Measurements from ENCODE around the gene SCD5.
"Not testable (repeated sequence)": the region's sequence is repeated elsewhere in the genome, so short reads cannot be mapped to it uniquely, and the experiment has no call there.

SCD5 gene
- total RNA-seq, result 0 to 1.1 reads per million in 2 donors

GRCh38 chr4:82798168-82799005 lies at the start of gene SCD5:
SCD5 (minus strand) TSS chr4:82798796; CDS start chr4:82798537, 259 bp downstream.
- peak in 3 of 5 experiments; percentile 5 to 68 (median 49) for DNase-seq

GRCh38 chr4:82842593-82842992 lies 44.0 kb upstream of the SCD5 start:
- DNase-seq, result no peak

GRCh38 chr4:82839624-82840023 lies 41.0 kb upstream of the SCD5 start:
- no peak for DNase-seq

- no peak for DNase-seq
These were observed 35.2 kb upstream of the SCD5 start for GRCh38 chr4:82833696-82834313.

GRCh38 chr4:82833060-82833459 lies 34.5 kb upstream of the SCD5 start:
- not testable (repeated sequence) for DNase-seq

GRCh38 chr4:82825425-82825824 lies 26.8 kb upstream of the SCD5 start:
- DNase-seq, result no peak

- DNase-seq, result no peak
These were observed 24.5 kb upstream of the SCD5 start for GRCh38 chr4:82823062-82823461.

GRCh38 chr4:82820689-82821088 lies 22.1 kb upstream of the SCD5 start:
- DNase-seq, result no peak

- DNase-seq, result no peak
These were observed 20.4 kb upstream of the SCD5 start for GRCh38 chr4:82818664-82819662.

- DNase-seq, result not testable (repeated sequence)
These were observed 18.3 kb upstream of the SCD5 start for GRCh38 chr4:82816874-82817273.

- no peak for DNase-seq
These were observed 15.4 kb upstream of the SCD5 start for GRCh38 chr4:82814034-82814433.

- no peak for DNase-seq
These were observed 13.3 kb upstream of the SCD5 start for GRCh38 chr4:82811838-82812341.

GRCh38 chr4:82811392-82811791 lies 12.8 kb upstream of the SCD5 start:
- no peak for DNase-seq

- DNase-seq, result no peak
These were observed 11.6 kb upstream of the SCD5 start for GRCh38 chr4:82810176-82810575.

- no peak for DNase-seq
These were observed 11.0 kb upstream of the SCD5 start for GRCh38 chr4:82809619-82810018.

- no peak for DNase-seq
These were observed 5.2 kb upstream of the SCD5 start for GRCh38 chr4:82803746-82804145.

- DNase-seq, result no peak
These were observed 4.3 kb upstream of the SCD5 start for GRCh38 chr4:82802911-82803310.

- DNase-seq, result no peak
These were observed 3.4 kb upstream of the SCD5 start for GRCh38 chr4:82801910-82802521.

- no peak for DNase-seq
These were observed 648 bp upstream of the SCD5 start for GRCh38 chr4:82799006-82799881.

GRCh38 chr4:82797405-82798111 lies 1.0 kb downstream of the SCD5 start:
- peak in 2 of 5 experiments; percentile 5 to 30 for DNase-seq

- DNase-seq, result no peak
These were observed 1.6 kb downstream of the SCD5 start for GRCh38 chr4:82797040-82797404.
